Type B pancreatic cell (in vitro differentiated cells): ENCODE data around the gene KCNA3. TPM values are rescaled to one million over a fixed set of nuclear protein-coding genes. Genes with fewer than 3 reads are reported as not detected.

Experiments
- DNase-seq: peaks from one replicate; pipeline ENCODE4 v3.0.0; 2021; ENCODE audit warnings: mixed read lengths; ENCODE audit not compliant: unreplicated experiment; ENCODE audit errors: extremely low spot score
- H3K27ac Mint-ChIP-seq: 2 replicates; pipeline ENCODE4 v1.8.0; 2021; ENCODE audit warnings: mild to moderate bottlenecking, mixed read lengths
- H3K27me3 Mint-ChIP-seq: 2 replicates; pipeline ENCODE4 v1.8.0; 2021; ENCODE audit warnings: mixed read lengths
- H3K36me3 Mint-ChIP-seq: 2 replicates; pipeline ENCODE4 v1.8.0; 2021; ENCODE audit warnings: mixed read lengths
- H3K4me1 Mint-ChIP-seq: one replicate; pipeline ENCODE4 v1.8.0; 2021; ENCODE audit warnings: mixed read lengths; ENCODE audit not compliant: unreplicated experiment
- H3K4me3 Mint-ChIP-seq: 2 replicates; pipeline ENCODE4 v1.8.0; 2021; ENCODE audit warnings: mild to moderate bottlenecking, mixed read lengths
- H3K9me3 Mint-ChIP-seq: 2 replicates; pipeline ENCODE4 v1.8.0; 2021; ENCODE audit warnings: mixed read lengths
- CTCF ChIP-seq: fragments of 200-600 bp; sonication (generic); conservative IDR thresholded peaks from 2 replicates; pipeline ENCODE4 v1.5.0; 2021; ENCODE audit warnings: antibody characterized with exemption, mild to moderate bottlenecking
- total RNA-seq: library from RNA; stranded (reverse); gene quantifications from 2 replicates; pipeline ENCODE4 v1.2.1, GENCODE V29; 2021; ENCODE audit warnings: low replicate concordance

Gene KCNA3
- total RNA-seq, 1 donor from 2014 or later = 0.94 TPM

GRCh38 chr1:110630839-110631663 lies 43.7 kb downstream of the KCNA3 start:
- H3K27ac Mint-ChIP-seq = no peak overlapping the region
- H3K36me3 Mint-ChIP-seq = no peaks in the 10 kb centered on the region
- DNase-seq = peak; percentile 79
- peak; percentile 90 for TF ChIP-seq CTCF
- H3K4me3 Mint-ChIP-seq = no peak overlapping the region
- no peaks in the 10 kb centered on the region for H3K4me1 Mint-ChIP-seq
- no peaks in the 10 kb centered on the region for H3K9me3 Mint-ChIP-seq
- peaks cover 47% of the 10 kb centered on the region for H3K27me3 Mint-ChIP-seq

GRCh38 chr1:110628323-110629105 lies 46.2 kb downstream of the KCNA3 start:
- H3K27me3 Mint-ChIP-seq = peaks cover 51% of the 10 kb centered on the region
- no peak overlapping the region for H3K4me3 Mint-ChIP-seq
- TF ChIP-seq CTCF = no peak
- H3K36me3 Mint-ChIP-seq = no peaks in the 10 kb centered on the region
- no peak for DNase-seq
- H3K9me3 Mint-ChIP-seq = no peaks in the 10 kb centered on the region
- no peaks in the 10 kb centered on the region for H3K4me1 Mint-ChIP-seq
- H3K27ac Mint-ChIP-seq = no peak overlapping the region

GRCh38 chr1:110627764-110628163 lies 47.0 kb downstream of the KCNA3 start:
- no peak for TF ChIP-seq CTCF
- Mint-ChIP-seq H3K27ac (no peak overlapping the region), H3K27me3 (peaks cover 53% of the 10 kb centered on the region), H3K9me3 (no peaks in the 10 kb centered on the region), H3K36me3 (no peaks in the 10 kb centered on the region), H3K4me1 (no peaks in the 10 kb centered on the region), H3K4me3 (no peak overlapping the region)
- no peak for DNase-seq

GRCh38 chr1:110626889-110627288 lies 47.9 kb downstream of the KCNA3 start:
- no peaks in the 10 kb centered on the region for H3K36me3 Mint-ChIP-seq
- no peak overlapping the region for H3K4me3 Mint-ChIP-seq
- no peaks in the 10 kb centered on the region for H3K4me1 Mint-ChIP-seq
- no peaks in the 10 kb centered on the region for H3K9me3 Mint-ChIP-seq
- no peak for TF ChIP-seq CTCF
- DNase-seq = no peak
- H3K27ac Mint-ChIP-seq = no peak overlapping the region
- peaks cover 62% of the 10 kb centered on the region for H3K27me3 Mint-ChIP-seq

Other genes starting within 250 kb of the KCNA3 start
- 0.29 TPM in 2 replicates for gene PROK1, start 223.8 kb downstream of the KCNA3 start, total RNA-seq
- gene KCNA10, start 155.8 kb downstream of the KCNA3 start, total RNA-seq = not detected in 2 replicates
- 0.40 and 1.1 TPM in 2 replicates for gene KCNA2, start 68.6 kb downstream of the KCNA3 start, total RNA-seq
- gene CD53, start 198.2 kb upstream of the KCNA3 start, total RNA-seq = not detected in 2 replicates